Gastroesophageal sphincter (tissue), 4 donors: ENCODE results near the gene GRIFIN. TPM values are rescaled to one million over a fixed set of nuclear protein-coding genes. Genes with fewer than 3 reads are reported as not detected.
"Not testable (repeated sequence)": the region's sequence is repeated elsewhere in the genome, so short reads cannot be mapped to it uniquely, and the experiment has no call there.

Experiments
- ATAC-seq: fragments of 150-250 bp; one replicate; pipeline ENCODE4 v1.9.1; 2016; ENCODE audit warnings: mild to moderate bottlenecking, moderate library complexity
- H3K27ac ChIP-seq, 4 donors: fragments of 200-600 bp; sonication (generic) in 3 of 4; 1 replicate in 3 of 4; 2 replicates in 1 of 4; pipeline ENCODE4 v1.5.1; 2016 to 2019
- H3K27me3 ChIP-seq: fragments of 200-600 bp; sonication (generic); one replicate; pipeline ENCODE4 v1.5.1; 2019
- H3K36me3 ChIP-seq, 2 donors: fragments of 200-600 bp; sonication (generic); one replicate each; pipeline ENCODE4 v1.5.1; 2019; ENCODE audit warnings: control low read depth in 1 of 2
- H3K4me1 ChIP-seq, 3 donors: fragments of 200-600 bp; sonication (generic); 1 replicate in 2 of 3; 2 replicates in 1 of 3; pipeline ENCODE4 v1.5.1; 2016 to 2019; ENCODE audit warnings: control low read depth in 2 of 3
- H3K4me3 ChIP-seq, 2 donors: fragments of 200-600 bp; sonication (generic); one replicate each; pipeline ENCODE4 v1.5.1; 2019; ENCODE audit warnings: mild to moderate bottlenecking in 1 of 2, moderate library complexity in 1 of 2
- H3K9me3 ChIP-seq, 3 donors: fragments of 200-600 bp; sonication (generic); one replicate each; pipeline ENCODE4 v1.5.1; 2017 to 2019; ENCODE audit warnings: control low read depth in 2 of 3
- CTCF ChIP-seq, 4 experiments: fragments of 200-600 bp in 2 of 4; fragments of 450-650 bp in 2 of 4; sonication (generic) in 1 of 4; IDR thresholded peaks; one replicate each; pipeline ENCODE4 v1.5.1; 2017 to 2019; ENCODE audit warnings: antibody characterized with exemption in 4 of 4, mild to moderate bottlenecking in 2 of 4, moderate library complexity in 2 of 4
- EP300 ChIP-seq: sonication (generic); formaldehyde crosslinking; IDR thresholded peaks from one replicate; pipeline ENCODE4 v1.6.1; 2017; ENCODE audit warnings: antibody characterized with exemption, mild to moderate bottlenecking
- POLR2A ChIP-seq, 2 donors: fragments of 450-650 bp; IDR thresholded peaks; one replicate each; pipeline ENCODE4 v1.6.1; 2017; ENCODE audit warnings: antibody characterized with exemption in 2 of 2, mild to moderate bottlenecking in 2 of 2, moderate library complexity in 1 of 2
- POLR2AphosphoS5 ChIP-seq: sonication (generic); formaldehyde crosslinking; IDR thresholded peaks from one replicate; pipeline ENCODE4 v1.6.1; 2017; ENCODE audit warnings: antibody characterized with exemption
- WGBS, 2 donors: methylation state at CpG; one replicate each; pipeline ENCODE4 v1.1.5; 2018; ENCODE audit warnings: low coverage in 1 of 2; 5-methylcytosine and 5-hydroxymethylcytosine counted together
- total RNA-seq, 4 donors: library from RNA; depleted of rRNA; stranded (reverse); fragments of >200 nt; gene quantifications; one replicate each; pipeline ENCODE4 v1.1.0, GENCODE V29; 2016

Gene GRIFIN
- total RNA-seq, 4 donors from 2014 or later = not detected

DNA sequence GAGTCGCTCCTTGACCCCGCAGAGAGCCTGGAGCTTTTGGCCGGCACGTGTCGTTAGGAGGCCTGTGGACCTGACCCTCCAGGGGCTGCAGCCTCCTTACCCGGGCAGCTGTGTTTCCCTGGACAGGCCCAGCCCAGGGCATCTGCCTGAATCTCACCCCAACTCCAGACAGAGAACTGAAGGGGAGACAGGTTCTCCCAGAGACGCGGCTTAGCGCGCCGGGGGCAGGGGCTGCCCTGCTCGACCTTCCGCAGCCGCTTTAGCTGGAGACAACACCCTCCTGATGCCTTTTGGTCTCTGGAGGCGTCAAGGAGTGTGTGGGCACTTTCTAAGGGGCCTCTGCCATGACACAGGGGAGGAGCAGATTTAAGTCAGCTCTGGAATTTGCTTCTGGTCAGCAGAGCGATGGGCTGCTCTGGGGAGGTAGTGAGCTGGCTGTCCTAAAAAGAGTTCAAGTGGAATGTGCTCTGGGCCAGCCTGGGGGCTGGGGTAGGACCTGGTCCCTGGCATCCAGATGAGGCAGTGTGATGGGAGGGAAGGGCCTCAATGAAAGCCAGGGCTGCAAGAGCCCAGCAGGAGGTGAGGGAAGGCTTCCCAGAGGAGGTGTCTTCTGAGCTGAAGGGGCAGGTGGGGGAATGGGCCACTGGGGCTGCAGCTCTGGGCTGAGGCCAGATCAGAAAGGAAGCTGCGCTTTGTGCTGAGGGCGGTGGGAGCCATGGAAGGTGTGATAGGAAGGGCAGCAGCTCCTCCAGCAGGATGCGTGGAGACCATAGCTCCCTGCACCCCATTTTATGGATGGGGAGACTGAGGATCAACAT, 5.8 kb downstream of the GRIFIN start:
- peaks cover 0 to 18% (median 12%) of the 10 kb centered on the region in 3 donors for H3K4me1 ChIP-seq
- no peaks in the 10 kb centered on the region for H3K36me3 ChIP-seq
- 92 to 100% methylated on average over 2 of the region's 19 CpGs for WGBS, 2 donors
- H3K4me3 ChIP-seq = no peak overlapping the region
- H3K27me3 ChIP-seq = peaks cover 50% of the 10 kb centered on the region
- no peak for ATAC-seq
- H3K9me3 ChIP-seq = no peaks in the 10 kb centered on the region
- TF ChIP-seq CTCF (IDR thresholded peaks at IDR 0.05) = no peak
- no peak for TF ChIP-seq POLR2A (IDR thresholded peaks at IDR 0.05)
- TF ChIP-seq EP300 = no peak
- no peak overlapping the region for H3K27ac ChIP-seq

DNA sequence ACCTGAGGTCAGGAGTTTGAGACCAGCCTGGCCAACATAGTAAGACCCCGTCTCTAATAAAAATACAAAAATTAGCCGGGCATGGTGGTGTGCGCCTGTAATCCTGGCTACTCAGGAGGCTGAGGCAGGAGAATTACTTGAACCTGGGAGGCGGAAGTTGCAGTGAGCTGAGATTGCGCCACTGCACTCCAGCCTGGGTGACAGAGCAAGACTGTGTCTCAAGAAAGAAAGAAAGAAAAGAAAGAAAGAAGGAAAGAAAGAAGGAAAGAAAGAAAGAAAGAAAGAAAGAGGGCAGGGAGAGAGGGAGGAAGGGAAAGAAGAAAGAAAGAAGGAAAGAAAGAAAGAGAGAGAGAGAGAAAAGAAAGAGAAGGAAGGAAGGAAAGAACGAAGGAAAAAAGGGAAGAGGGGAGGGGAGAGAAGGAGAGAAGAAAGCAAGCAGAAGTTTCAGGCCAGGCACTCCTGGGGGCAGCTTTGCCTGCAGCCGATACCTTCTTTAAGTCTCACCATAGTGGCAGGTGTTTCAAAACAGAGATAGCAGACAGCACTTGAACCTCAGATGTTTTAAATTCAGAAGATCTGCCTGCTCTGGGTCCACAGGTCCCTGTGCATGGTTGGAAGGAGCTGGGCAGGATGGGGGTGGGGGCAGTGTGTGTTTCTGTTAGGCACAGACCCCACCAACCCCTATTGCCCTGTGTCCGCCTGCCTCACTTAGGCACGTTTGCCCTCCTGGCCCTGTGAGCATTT, 6.6 kb downstream of the GRIFIN start:
- H3K9me3 ChIP-seq, H3K4me3 ChIP-seq, H3K27ac ChIP-seq, H3K36me3 ChIP-seq, ATAC-seq: not testable (repeated sequence)
- 64 to 74% methylated on average over 6 of the region's 9 CpGs for WGBS, 2 donors
- H3K4me1 ChIP-seq = peaks cover 0 to 18% (median 12%) of the 10 kb centered on the region in 3 donors
- H3K27me3 ChIP-seq = peaks cover 42% of the 10 kb centered on the region

- peaks cover 38% of the 10 kb centered on the region for H3K27me3 ChIP-seq
- peaks cover 0 to 7% (median 0%) of the 10 kb centered on the region in 3 donors for H3K9me3 ChIP-seq
- ATAC-seq = no peak
- H3K36me3 ChIP-seq = no peaks in the 10 kb centered on the region
- TF ChIP-seq EP300 (no peak), POLR2A (IDR thresholded peaks at IDR 0.05) (no peak), POLR2AphosphoS5 (no peak), CTCF (IDR thresholded peaks at IDR 0.05) (no peak)
- H3K27ac ChIP-seq = no peak overlapping the region
- no peak overlapping the region for H3K4me3 ChIP-seq
- peaks cover 0 to 18% (median 12%) of the 10 kb centered on the region in 3 donors for H3K4me1 ChIP-seq
- no CpG with 5 or more reads among the region's 7 CpGs for WGBS, 2 donors
These were observed 8.0 kb downstream of the GRIFIN start for GRCh38 chr7:2468227-2468626.

DNA sequence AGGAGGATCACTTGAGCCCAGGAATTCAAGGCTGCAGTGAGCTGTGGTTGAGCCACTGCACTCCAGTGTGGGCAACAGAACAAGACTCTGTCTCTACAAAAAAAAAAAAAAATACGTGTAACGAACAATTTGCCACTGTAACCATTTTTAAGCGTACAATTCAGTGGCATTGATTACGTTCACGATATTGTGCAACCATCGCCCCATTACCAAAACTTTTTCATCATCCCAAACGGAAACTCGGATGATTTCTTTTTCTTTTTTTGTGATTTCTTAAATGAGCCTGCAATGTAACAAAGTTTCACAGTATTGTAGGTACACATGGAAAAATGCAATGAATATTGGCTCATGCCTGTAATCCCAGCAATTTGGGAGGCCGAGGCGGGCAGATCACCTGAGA, 9.5 kb downstream of the GRIFIN start:
- Histone ChIP-seq H3K36me3 (no peaks in the 10 kb centered on the region), H3K27ac (no peak overlapping the region), H3K27me3 (peaks cover 37% of the 10 kb centered on the region), H3K4me3 (no peak overlapping the region), H3K9me3 (peaks cover 0 to 7% (median 0%) of the 10 kb centered on the region in 3 donors), H3K4me1 (peaks cover 0 to 16% (median 11%) of the 10 kb centered on the region in 3 donors)
- no peak for TF ChIP-seq EP300
- no peak for TF ChIP-seq POLR2A (IDR thresholded peaks at IDR 0.05)
- no peak for TF ChIP-seq CTCF (IDR thresholded peaks at IDR 0.05)
- no peak for TF ChIP-seq POLR2AphosphoS5
- no peak for ATAC-seq
- WGBS, 2 donors = 87 to 96% methylated on average over 9 to 10 of the region's 10 CpGs

DNA sequence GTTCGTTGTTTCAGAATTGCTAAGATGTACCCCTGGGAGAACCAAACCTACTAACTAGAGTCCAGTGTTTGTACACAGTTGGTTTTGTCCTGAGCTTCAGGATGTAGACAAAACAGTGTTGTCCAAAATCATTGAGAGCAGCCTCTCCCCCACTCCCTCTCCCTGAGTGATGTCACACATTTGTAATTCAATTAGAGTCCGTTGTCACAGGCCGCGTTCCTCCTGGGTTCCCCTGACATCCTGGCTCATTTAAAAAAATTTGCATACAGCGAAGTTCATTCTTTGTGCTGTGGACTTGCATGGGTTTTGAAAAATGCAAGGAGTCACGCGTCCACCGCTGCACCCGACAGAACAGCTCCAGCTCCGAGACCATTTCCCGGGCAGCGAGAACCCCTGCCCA, 10.3 kb downstream of the GRIFIN start:
- Histone ChIP-seq H3K9me3 (peaks cover 0 to 7% (median 0%) of the 10 kb centered on the region in 3 donors), H3K27ac (no peak overlapping the region), H3K36me3 (no peaks in the 10 kb centered on the region), H3K27me3 (peaks cover 37% of the 10 kb centered on the region), H3K4me3 (no peak overlapping the region), H3K4me1 (peaks cover 0 to 9% (median 5%) of the 10 kb centered on the region in 3 donors)
- WGBS, 2 donors = 81 to 84% methylated on average over 11 to 12 of the region's 12 CpGs
- no peak for ATAC-seq
- TF ChIP-seq EP300 (no peak), CTCF (IDR thresholded peaks at IDR 0.05) (no peak), POLR2AphosphoS5 (no peak), POLR2A (IDR thresholded peaks at IDR 0.05) (no peak)
